Measurements from ENCODE around the gene NRIP1.

- TF ChIP-seq CTCF (IDR thresholded peaks at IDR 0.05) (no peak), POLR2A (IDR thresholded peaks at IDR 0.05) (no peak)
These were observed 50.6 kb downstream of the NRIP1 start for GRCh38 chr21:15014221-15014620.
